Measurements from ENCODE around the gene NIBAN1.

NIBAN1 gene

DNA sequence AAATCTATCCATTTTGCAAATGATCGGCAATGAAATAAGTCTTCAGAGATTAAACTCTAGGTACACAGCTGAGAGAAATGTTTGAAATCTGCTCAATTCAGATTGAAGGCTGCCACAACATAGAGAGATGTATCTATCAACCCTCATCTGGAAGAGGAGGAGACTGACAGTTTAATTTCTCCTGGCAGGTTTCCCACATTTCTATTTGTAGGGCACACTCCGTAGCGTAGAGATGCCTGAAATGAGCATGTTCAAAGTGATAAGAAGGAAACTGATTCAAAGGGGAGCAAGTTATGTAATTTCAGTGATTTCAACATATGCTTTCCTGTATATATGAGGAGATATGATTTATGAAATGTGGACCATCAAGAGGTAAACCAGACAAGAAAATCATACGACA is 44.1 kb downstream of the NIBAN1 start:
- Histone ChIP-seq H3K27me3 (ENCODE audit: low read depth, low read length) (no peaks in the 10 kb centered on the region), H3K4me1 (ENCODE audit: low read length) (no peaks in the 10 kb centered on the region), H3K36me3 (replicated peaks; ENCODE audit: low read depth, low read length) (peaks cover 54% of the 10 kb centered on the region), H3K9me3 (ENCODE audit: insufficient read depth, low read length) (no peaks in the 10 kb centered on the region), H3K79me2 (ENCODE audit: low read length) (peaks cover 77% of the 10 kb centered on the region), H3K27ac (ENCODE audit: low read length) (no peak overlapping the region), H3K9ac (ENCODE audit: low read length) (no peak overlapping the region), H4K20me1 (ENCODE audit: insufficient read depth, low read length) (no peaks in the 10 kb centered on the region), H3K4me2 (ENCODE audit: low read length) (no peak overlapping the region), H3K4me3 (ENCODE audit: low read length) (no peak overlapping the region), H2AFZ (ENCODE audit: low read depth, low read length) (no peak overlapping the region)
- TF ChIP-seq EZH2phosphoT487 (IDR thresholded peaks at IDR 0.05; ENCODE audit: low read depth): no peak
- TF ChIP-seq, protein P1, sequence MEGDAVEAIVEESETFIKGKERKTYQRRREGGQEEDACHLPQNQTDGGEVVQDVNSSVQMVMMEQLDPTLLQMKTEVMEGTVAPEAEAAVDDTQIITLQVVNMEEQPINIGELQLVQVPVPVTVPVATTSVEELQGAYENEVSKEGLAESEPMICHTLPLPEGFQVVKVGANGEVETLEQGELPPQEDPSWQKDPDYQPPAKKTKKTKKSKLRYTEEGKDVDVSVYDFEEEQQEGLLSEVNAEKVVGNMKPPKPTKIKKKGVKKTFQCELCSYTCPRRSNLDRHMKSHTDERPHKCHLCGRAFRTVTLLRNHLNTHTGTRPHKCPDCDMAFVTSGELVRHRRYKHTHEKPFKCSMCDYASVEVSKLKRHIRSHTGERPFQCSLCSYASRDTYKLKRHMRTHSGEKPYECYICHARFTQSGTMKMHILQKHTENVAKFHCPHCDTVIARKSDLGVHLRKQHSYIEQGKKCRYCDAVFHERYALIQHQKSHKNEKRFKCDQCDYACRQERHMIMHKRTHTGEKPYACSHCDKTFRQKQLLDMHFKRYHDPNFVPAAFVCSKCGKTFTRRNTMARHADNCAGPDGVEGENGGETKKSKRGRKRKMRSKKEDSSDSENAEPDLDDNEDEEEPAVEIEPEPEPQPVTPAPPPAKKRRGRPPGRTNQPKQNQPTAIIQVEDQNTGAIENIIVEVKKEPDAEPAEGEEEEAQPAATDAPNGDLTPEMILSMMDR (IDR thresholded peaks at IDR 0.05; ENCODE audit: low read depth, low read length): no peak

DNA sequence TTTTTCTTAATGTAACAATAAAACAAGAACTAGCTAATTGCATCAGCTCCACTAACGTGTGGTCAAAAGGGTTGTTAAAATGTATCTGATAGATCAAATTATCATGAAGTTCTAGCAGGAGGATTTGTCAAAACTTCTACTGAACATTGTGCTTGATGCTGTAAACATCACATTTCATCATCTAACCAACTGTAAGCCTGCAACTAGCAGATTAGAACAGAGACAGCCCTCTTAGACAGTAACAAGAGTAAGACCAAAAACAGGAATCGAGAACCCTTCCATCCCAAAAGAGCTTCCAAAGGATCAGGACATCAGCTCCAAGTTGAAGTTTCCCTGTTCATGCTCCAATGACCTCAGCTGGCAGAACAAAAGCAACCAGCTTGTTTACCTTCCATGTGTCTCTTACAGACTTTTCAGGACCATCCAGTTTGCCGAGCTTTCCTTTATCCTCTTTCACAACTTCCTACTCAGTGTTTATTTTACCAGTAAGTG is 44.6 kb downstream of the NIBAN1 start:
- H3K27me3 ChIP-seq (ENCODE audit: low read depth, low read length): no peaks in the 10 kb centered on the region
- no peaks in the 10 kb centered on the region for H3K4me1 ChIP-seq (ENCODE audit: low read length)
- no peak overlapping the region for H3K9ac ChIP-seq (ENCODE audit: low read length)
- peaks cover 73% of the 10 kb centered on the region for H3K79me2 ChIP-seq (ENCODE audit: low read length)
- H3K36me3 ChIP-seq (replicated peaks; ENCODE audit: low read depth, low read length): peaks cover 54% of the 10 kb centered on the region
- no peak overlapping the region for H3K4me2 ChIP-seq (ENCODE audit: low read length)
- TF ChIP-seq, protein P1 (IDR thresholded peaks at IDR 0.05; ENCODE audit: low read depth, low read length): no peak
- TF ChIP-seq EZH2phosphoT487 (IDR thresholded peaks at IDR 0.05; ENCODE audit: low read depth): no peak
- no peak overlapping the region for H3K4me3 ChIP-seq (ENCODE audit: low read length)
- H4K20me1 ChIP-seq (ENCODE audit: insufficient read depth, low read length): no peaks in the 10 kb centered on the region
- H3K9me3 ChIP-seq (ENCODE audit: insufficient read depth, low read length): no peaks in the 10 kb centered on the region
- H3K27ac ChIP-seq (ENCODE audit: low read length): no peak overlapping the region
- H2AFZ ChIP-seq (ENCODE audit: low read depth, low read length): no peak overlapping the region

DNA sequence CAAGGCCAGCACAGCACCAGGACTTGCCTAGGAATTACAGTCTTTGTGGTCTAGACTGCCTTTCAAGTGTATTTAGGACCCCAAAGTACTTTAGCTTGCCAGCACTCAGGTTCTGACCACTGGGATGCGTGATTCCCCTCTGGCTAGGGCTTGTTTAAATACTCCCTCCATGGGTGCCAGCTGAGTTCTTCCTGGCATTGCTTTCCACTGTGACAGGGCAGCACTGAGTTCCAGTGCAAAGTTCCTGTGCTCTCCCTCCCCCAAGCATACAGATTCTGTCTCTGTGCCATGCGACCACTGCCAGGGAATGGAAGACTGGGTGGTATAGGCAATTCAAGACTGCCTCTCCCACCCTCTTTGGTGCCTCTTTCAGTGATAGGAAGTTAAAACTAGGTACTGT is 45.9 kb downstream of the NIBAN1 start:
- Histone ChIP-seq H3K27ac (ENCODE audit: low read length) (no peak overlapping the region), H3K4me2 (ENCODE audit: low read length) (no peak overlapping the region), H3K9ac (ENCODE audit: low read length) (no peak overlapping the region), H3K79me2 (ENCODE audit: low read length) (peaks cover 60% of the 10 kb centered on the region), H3K9me3 (ENCODE audit: insufficient read depth, low read length) (no peaks in the 10 kb centered on the region), H3K4me3 (ENCODE audit: low read length) (no peak overlapping the region), H2AFZ (ENCODE audit: low read depth, low read length) (no peak overlapping the region), H3K4me1 (ENCODE audit: low read length) (no peaks in the 10 kb centered on the region), H3K36me3 (replicated peaks; ENCODE audit: low read depth, low read length) (peaks cover 44% of the 10 kb centered on the region), H3K27me3 (ENCODE audit: low read depth, low read length) (no peaks in the 10 kb centered on the region), H4K20me1 (ENCODE audit: insufficient read depth, low read length) (no peaks in the 10 kb centered on the region)
- TF ChIP-seq, protein P1 (IDR thresholded peaks at IDR 0.05; ENCODE audit: low read depth, low read length): no peak
- TF ChIP-seq EZH2phosphoT487 (IDR thresholded peaks at IDR 0.05; ENCODE audit: low read depth): no peak

Measured in OCI-LY3 (cell line).